Esophagus muscularis mucosa (tissue), 3 donors: Measurements from ENCODE around the gene ZNF83.

Experiments used
- CTCF ChIP-seq, 3 experiments: fragments of 200-600 bp in 2 of 3; fragments of 450-650 bp in 1 of 3; sonication (generic) in 2 of 3; IDR thresholded peaks; one replicate each; pipeline ENCODE4 v1.5.1; 2017 to 2019; ENCODE audit warnings: antibody characterized with exemption in 3 of 3, mild to moderate bottlenecking in 2 of 3, moderate library complexity in 1 of 3
- POLR2A ChIP-seq: fragments of 450-650 bp; IDR thresholded peaks from one replicate; pipeline ENCODE4 v1.6.1; 2017; ENCODE audit warnings: antibody characterized with exemption, moderate library complexity, mild to moderate bottlenecking, low read depth
- POLR2AphosphoS5 ChIP-seq, 2 donors: sonication (generic); formaldehyde crosslinking; IDR thresholded peaks; one replicate each; pipeline ENCODE4 v1.6.1; 2017; ENCODE audit warnings: antibody characterized with exemption in 2 of 2

- TF ChIP-seq POLR2A (no peak), CTCF (IDR thresholded peaks at IDR 0.05) (no peak), POLR2AphosphoS5 (IDR thresholded peaks at IDR 0.05) (no peak)
Measured at GRCh38 chr19:52566588-52566987, 71.6 kb downstream of the ZNF83 start.
